Measurements from ENCODE around the gene CYP4F8.

The CYP4F8 gene

GRCh38 chr19:15616627-15617270 lies 1.7 kb downstream of the CYP4F8 start:
- DNase-seq: no peak

GRCh38 chr19:15618321-15618720 lies 3.3 kb downstream of the CYP4F8 start:
- no peak for DNase-seq

- no peak for DNase-seq
Observed at GRCh38 chr19:15621801-15622200, 6.8 kb downstream of the CYP4F8 start.

GRCh38 chr19:15622991-15623390 lies 8.0 kb downstream of the CYP4F8 start:
- no peak for DNase-seq

- no peak for DNase-seq
Observed at GRCh38 chr19:15623711-15624318, 8.8 kb downstream of the CYP4F8 start.

- DNase-seq: no peak
Observed at GRCh38 chr19:15628236-15629002, 13.4 kb downstream of the CYP4F8 start.

GRCh38 chr19:15629003-15629880 lies 14.2 kb downstream of the CYP4F8 start:
- peak; percentile 89 for DNase-seq

- peak; percentile 6 for DNase-seq
Observed at GRCh38 chr19:15631817-15632216, 16.8 kb downstream of the CYP4F8 start.

- DNase-seq: no peak
Observed at GRCh38 chr19:15633082-15633835, 18.2 kb downstream of the CYP4F8 start.

GRCh38 chr19:15634105-15634504 lies 19.1 kb downstream of the CYP4F8 start:
- no peak for DNase-seq

GRCh38 chr19:15635016-15635805 lies 20.2 kb downstream of the CYP4F8 start:
- DNase-seq: no peak

- DNase-seq: no peak
Observed at GRCh38 chr19:15636026-15636425, 21.0 kb downstream of the CYP4F8 start.

- DNase-seq: no peak
Observed at GRCh38 chr19:15639596-15639995, 24.6 kb downstream of the CYP4F8 start.

GRCh38 chr19:15640294-15640903 lies 25.4 kb downstream of the CYP4F8 start, which contains the start of gene CYP4F3:
CYP4F3 (plus strand) TSS chr19:15640897; CDS start chr19:15641416, 519 bp downstream.
- DNase-seq: no peak

GRCh38 chr19:15640904-15641597 lies 26.0 kb downstream of the CYP4F8 start:
- no peak for DNase-seq

GRCh38 chr19:15641901-15642491 lies 27.0 kb downstream of the CYP4F8 start:
- no peak for DNase-seq

GRCh38 chr19:15642807-15643206 lies 27.8 kb downstream of the CYP4F8 start:
- DNase-seq: no peak

- DNase-seq: no peak
Observed at GRCh38 chr19:15643387-15643786, 28.4 kb downstream of the CYP4F8 start.

- DNase-seq: no peak
Observed at GRCh38 chr19:15644066-15644741, 29.2 kb downstream of the CYP4F8 start.

All from activated CD4-positive, alpha-beta T cell treated with anti-CD3 and anti-CD28 coated beads, Interleukin-2, Interleukin-6, amounts not matched to agents 100 ng/mL and 50 ng/mL, durations not matched to agents 16 hours and 8 hours (primary cell).